Colonic mucosa (tissue), 4 donors: Measurements from ENCODE around the gene COL4A2. TPM values are rescaled to one million over a fixed set of nuclear protein-coding genes. Genes with fewer than 3 reads are reported as not detected.
"Not testable (repeated sequence)": the region's sequence is repeated elsewhere in the genome, so short reads cannot be mapped to it uniquely, and the experiment has no call there.

Source experiments
- DNase-seq: peaks from one replicate; pipeline ENCODE4 v3.0.0-alpha.2; 2020
- H3K27ac ChIP-seq: fragments of 200-600 bp; one replicate; pipeline ENCODE4 v1.8.0; 2021
- H3K27me3 ChIP-seq: fragments of 200-600 bp; one replicate; pipeline ENCODE4 v1.8.0; 2021
- H3K36me3 ChIP-seq: fragments of 200-600 bp; one replicate; pipeline ENCODE4 v1.8.0; 2021
- H3K4me1 ChIP-seq: fragments of 200-600 bp; one replicate; pipeline ENCODE4 v1.8.0; 2021; ENCODE audit warnings: mild to moderate bottlenecking
- H3K4me3 ChIP-seq: fragments of 200-600 bp; one replicate; pipeline ENCODE4 v1.8.0; 2021
- H3K9ac ChIP-seq, 2 donors: one replicate each; pipeline ENCODE4 v1.7.0; 2013; ENCODE audit warnings: control low read depth in 2 of 2, low read depth in 2 of 2, low read length in 2 of 2
- H3K9me3 ChIP-seq: fragments of 200-600 bp; one replicate; pipeline ENCODE4 v1.8.0; 2021
- CTCF ChIP-seq: fragments of 200-600 bp; IDR thresholded peaks from one replicate; pipeline ENCODE4 v1.8.0; 2022; ENCODE audit warnings: antibody characterized with exemption, mild to moderate bottlenecking
- intact Hi-C: fragments of 100-400 bp; cut with DNase I; formaldehyde crosslinking; loops from one replicate; pipeline ENCODE4 v1.14.1; 2022
- total RNA-seq, 2 donors: library from RNA; stranded (reverse); fragmentation: NEBNext Ultra II Directional in 1 of 2; extraction: Animal tissue kit (Norgen Biotek cat#: 25700) in 1 of 2; gene quantifications; one replicate each; pipeline ENCODE4 v1.2.1, GENCODE V29; 2021
- donor health status: healthy.
- donor health status: DM: no; HTN: no; CAD: no.
- donor health status: DM: no; HTN: no; CAD: no.

The COL4A2 gene
- total RNA-seq, 2 donors from 2014 or later: 61.1 to 111 TPM

GRCh38 chr13:110394371-110394841 lies 87.3 kb downstream of the COL4A2 start:
- Histone ChIP-seq H3K4me3 (no peak overlapping the region), H3K27me3 (no peaks in the 10 kb centered on the region), H3K9ac (no peak overlapping the region), H3K9me3 (no peaks in the 10 kb centered on the region), H3K27ac (no peak overlapping the region), H3K4me1 (no peaks in the 10 kb centered on the region), H3K36me3 (no peaks in the 10 kb centered on the region)
- DNase-seq: no peak
- no peak for TF ChIP-seq CTCF
- intact Hi-C loops: no loop called here

GRCh38 chr13:110395616-110396015 lies 88.5 kb downstream of the COL4A2 start:
- H3K36me3 ChIP-seq, H3K4me3 ChIP-seq, DNase-seq, H3K27me3 ChIP-seq, intact Hi-C loops, H3K9me3 ChIP-seq, H3K9ac ChIP-seq, H3K4me1 ChIP-seq: not testable (repeated sequence)
- H3K27ac ChIP-seq: peak overlapping the region; percentile 54

- intact Hi-C loops: no loop called here
- no peaks in the 10 kb centered on the region for H3K27me3 ChIP-seq
- H3K36me3 ChIP-seq: no peaks in the 10 kb centered on the region
- TF ChIP-seq CTCF: no peak
- H3K4me1 ChIP-seq: no peaks in the 10 kb centered on the region
- no peak for DNase-seq
- H3K9me3 ChIP-seq: no peaks in the 10 kb centered on the region
- H3K27ac ChIP-seq: peak overlapping the region; percentile 54
- H3K4me3 ChIP-seq: no peak overlapping the region
- no peak overlapping the region for H3K9ac ChIP-seq
These were observed 89.4 kb downstream of the COL4A2 start for GRCh38 chr13:110396476-110396875.

DNA sequence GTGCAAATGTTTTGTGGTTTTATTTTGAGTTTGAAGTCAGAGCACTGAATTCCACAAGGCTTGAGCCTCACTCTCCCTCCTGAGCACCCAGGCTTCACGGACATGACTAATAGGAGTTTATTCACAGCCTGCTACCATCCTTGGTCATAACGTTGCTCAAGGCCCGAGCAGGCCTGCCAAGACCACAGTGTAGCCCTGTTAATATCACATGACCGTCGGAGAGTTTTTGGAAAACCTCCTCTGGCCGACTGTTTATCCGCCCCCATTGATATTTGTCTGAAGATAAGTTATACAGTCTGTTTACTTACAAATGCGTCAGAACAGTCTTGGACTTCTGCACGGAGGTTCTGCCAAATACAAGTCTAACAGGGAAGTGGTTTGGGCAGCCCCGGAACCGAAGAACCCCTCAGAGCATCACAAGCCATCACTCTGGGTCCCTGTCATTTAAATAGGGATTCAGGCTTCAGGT lies 89.9 kb downstream of the COL4A2 start:
- peak; percentile 52 for DNase-seq
- H3K4me1 ChIP-seq: no peaks in the 10 kb centered on the region
- H3K9ac ChIP-seq: no peak overlapping the region
- no peaks in the 10 kb centered on the region for H3K9me3 ChIP-seq
- no peak for TF ChIP-seq CTCF
- intact Hi-C loops: no loop called here
- H3K4me3 ChIP-seq: no peak overlapping the region
- peak overlapping the region; percentile 55 for H3K27ac ChIP-seq
- H3K27me3 ChIP-seq: no peaks in the 10 kb centered on the region
- H3K36me3 ChIP-seq: no peaks in the 10 kb centered on the region

DNA sequence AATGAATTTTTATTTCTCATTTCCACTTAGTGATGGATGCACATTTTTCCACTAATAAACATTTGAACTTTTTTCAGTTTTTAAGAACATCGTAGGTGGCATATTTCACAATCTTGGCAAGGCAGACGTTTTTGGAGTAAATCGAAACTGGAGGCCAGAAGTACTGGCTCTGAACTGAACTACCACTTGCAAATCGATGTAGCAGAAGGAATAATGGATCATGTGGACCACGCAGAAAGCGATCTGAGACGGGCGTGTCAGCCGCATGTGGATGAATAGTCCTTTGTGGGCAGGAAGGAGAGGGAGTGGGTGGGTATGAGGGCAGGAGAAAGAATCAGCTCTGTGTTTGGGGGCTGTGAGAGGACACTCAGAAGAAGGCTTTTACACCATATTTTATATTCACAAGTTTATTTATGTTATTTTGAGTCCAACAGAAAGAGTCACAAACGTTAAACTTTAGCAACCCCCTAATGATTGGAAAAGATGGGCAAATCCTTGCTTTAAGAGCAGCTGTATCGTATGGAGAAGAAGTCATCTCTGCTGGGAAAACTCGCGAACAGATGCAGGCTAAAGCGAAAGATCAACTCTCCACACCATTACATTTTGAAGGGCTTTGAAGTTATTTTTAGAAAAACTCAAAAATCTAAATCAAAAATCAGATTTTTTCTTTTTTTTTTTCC lies 90.5 kb downstream of the COL4A2 start:
- H3K4me3 ChIP-seq: no peak overlapping the region
- peak overlapping the region; percentile 55 for H3K27ac ChIP-seq
- no peaks in the 10 kb centered on the region for H3K9me3 ChIP-seq
- no peak overlapping the region for H3K9ac ChIP-seq
- TF ChIP-seq CTCF: no peak
- intact Hi-C loops: no loop called here
- H3K27me3 ChIP-seq: no peaks in the 10 kb centered on the region
- H3K36me3 ChIP-seq: no peaks in the 10 kb centered on the region
- no peaks in the 10 kb centered on the region for H3K4me1 ChIP-seq
- DNase-seq: no peak
